Muscle of arm (tissue), 14 donors: ENCODE results near the gene KRT79. TPM values are rescaled to one million over a fixed set of nuclear protein-coding genes. Genes with fewer than 3 reads are reported as not detected.
"Not testable (repeated sequence)": the region's sequence is repeated elsewhere in the genome, so short reads cannot be mapped to it uniquely, and the experiment has no call there.

Experiments used
- DNase-seq: peaks from one replicate; pipeline ENCODE4 v3.0.0-alpha.2; 2013
- long read RNA-seq, 11 donors: transcript quantifications; one replicate each; lab custom pipeline, GENCODE V29; 2026
- polyA plus RNA-seq, 12 donors: library from polyadenylated mRNA; unstranded; fragments of 120-200 nt; gene quantifications; one replicate each; pipeline ENCODE4 v1.2.1, GENCODE V29; 2013; ENCODE audit not compliant: insufficient read length in 12 of 12

Gene KRT79
- under 1 TPM in 1 of 12 donors, not detected in 11; 0.11 TPM for polyA plus RNA-seq
- long read RNA-seq, donor 1 = 0 reads
- long read RNA-seq, donor 2 = 0 reads
- long read RNA-seq, donor 3 = 0 reads
- long read RNA-seq, donor 4 = 0 reads
- long read RNA-seq, donor 5 = 0 reads
- long read RNA-seq, donor 6 = 0 reads
- long read RNA-seq, donor 7 = 0 reads
- long read RNA-seq, donor 8 = 0 reads
- long read RNA-seq, donor 9 = 0 reads
- long read RNA-seq, donor 10 = 0 reads
- long read RNA-seq, donor 11 = 0 reads

GRCh38 chr12:52833922-52834726 lies at the start of gene KRT79:
Gene KRT79 (minus strand): TSS chr12:52834311. CDS start chr12:52834260, 51 bp downstream.
- no peak for DNase-seq

- DNase-seq = not testable (repeated sequence)
Measured at GRCh38 chr12:52880499-52880898, 46.4 kb upstream of the KRT79 start.

- peak; percentile 85 for DNase-seq
Measured at GRCh38 chr12:52879394-52880351, 45.6 kb upstream of the KRT79 start.

GRCh38 chr12:52878507-52879393 lies 44.6 kb upstream of the KRT79 start:
- DNase-seq = no peak

- no peak for DNase-seq
Measured at GRCh38 chr12:52877242-52877641, 43.1 kb upstream of the KRT79 start.

- no peak for DNase-seq
Measured at GRCh38 chr12:52876372-52876771, 42.3 kb upstream of the KRT79 start.

GRCh38 chr12:52874573-52875435 lies 40.7 kb upstream of the KRT79 start:
- no peak for DNase-seq

GRCh38 chr12:52873832-52874572 lies 39.9 kb upstream of the KRT79 start:
- DNase-seq = peak; percentile 69

- DNase-seq = no peak
Measured at GRCh38 chr12:52873513-52873831, 39.4 kb upstream of the KRT79 start.

- DNase-seq = no peak
Measured at GRCh38 chr12:52872644-52873389, 38.7 kb upstream of the KRT79 start.

- DNase-seq = no peak
Measured at GRCh38 chr12:52871291-52872039, 37.4 kb upstream of the KRT79 start.

- DNase-seq = no peak
Measured at GRCh38 chr12:52870361-52871290, 36.5 kb upstream of the KRT79 start.

GRCh38 chr12:52867642-52868041 lies 33.5 kb upstream of the KRT79 start:
- DNase-seq = no peak

- DNase-seq = no peak
Measured at GRCh38 chr12:52867152-52867551, 33.0 kb upstream of the KRT79 start.

GRCh38 chr12:52865090-52865944 lies 31.2 kb upstream of the KRT79 start:
- peak; percentile 66 for DNase-seq

GRCh38 chr12:52862023-52862422 lies 27.9 kb upstream of the KRT79 start:
- DNase-seq = no peak
